Stimulated activated CD8-positive, alpha-beta memory T cell treated with anti-CD3 and anti-CD28 coated beads, Interleukin-7, amount 100 ng/mL, for 24 hours (primary cell): Measurements from ENCODE around the gene PRRG3.

Experiments
- DNase-seq: peaks from one replicate; pipeline ENCODE4 v3.0.0-alpha.2; 2020; ENCODE audit warnings: low read depth

PRRG3 gene

DNA sequence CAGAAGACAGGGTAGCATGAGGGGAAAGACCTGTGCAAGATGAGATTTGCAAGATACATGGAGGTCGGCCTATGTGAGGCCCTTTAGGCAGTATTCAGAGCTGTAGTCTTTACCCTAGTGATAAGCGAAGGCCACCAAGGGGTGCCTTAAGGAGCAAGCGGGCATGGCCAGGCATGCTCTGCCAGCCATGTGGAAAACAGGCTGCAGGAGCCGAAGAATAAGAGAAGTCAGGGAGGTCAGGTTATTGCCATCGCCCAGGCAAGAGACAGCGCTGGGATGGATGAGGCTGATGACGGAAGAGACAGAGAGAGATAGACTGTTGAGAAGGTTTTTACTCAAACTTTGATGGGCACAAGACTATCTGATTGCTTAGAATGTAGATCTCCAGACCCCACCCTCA is 13.6 kb downstream of the PRRG3 start:
- no peak for DNase-seq

DNA sequence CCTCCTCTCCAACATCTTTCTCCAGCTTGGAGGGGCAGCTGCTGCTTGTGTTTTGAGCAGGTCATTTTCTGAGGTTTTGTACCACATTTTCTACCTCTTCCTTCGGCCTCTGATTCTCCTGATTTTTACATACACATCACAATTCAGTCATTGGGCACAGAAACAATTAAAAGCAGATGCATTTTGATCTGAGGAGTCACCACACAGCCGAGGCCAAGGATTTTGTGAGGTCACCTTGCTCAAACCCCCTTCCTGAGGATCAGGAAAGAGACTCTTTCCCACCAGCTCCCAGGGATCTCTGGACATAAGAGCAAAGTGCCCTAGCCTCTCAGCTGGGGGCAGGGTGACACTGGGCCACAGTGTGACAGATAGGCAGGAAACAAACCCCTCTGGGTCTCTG is 15.2 kb downstream of the PRRG3 start:
- no peak for DNase-seq

DNA sequence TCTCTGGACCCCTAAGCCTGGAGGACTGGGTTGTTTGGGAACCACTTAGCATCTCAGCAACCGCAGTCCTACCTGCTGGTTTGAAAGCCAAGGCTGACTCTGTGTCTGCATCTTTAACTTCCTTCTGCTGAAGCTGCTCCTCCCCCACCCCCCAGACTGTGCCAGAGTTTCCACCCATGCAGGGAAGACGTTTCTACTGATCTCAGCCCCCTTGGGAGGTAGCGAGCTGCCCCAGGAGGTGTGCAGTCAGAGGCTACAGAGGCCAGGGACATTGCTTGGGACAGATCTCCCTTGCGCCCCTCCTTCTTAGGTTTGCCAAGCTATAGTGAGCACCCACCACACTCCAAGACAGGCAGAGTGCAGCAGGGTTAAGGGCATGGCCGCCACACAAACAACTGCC is 15.9 kb downstream of the PRRG3 start:
- DNase-seq = no peak

DNA sequence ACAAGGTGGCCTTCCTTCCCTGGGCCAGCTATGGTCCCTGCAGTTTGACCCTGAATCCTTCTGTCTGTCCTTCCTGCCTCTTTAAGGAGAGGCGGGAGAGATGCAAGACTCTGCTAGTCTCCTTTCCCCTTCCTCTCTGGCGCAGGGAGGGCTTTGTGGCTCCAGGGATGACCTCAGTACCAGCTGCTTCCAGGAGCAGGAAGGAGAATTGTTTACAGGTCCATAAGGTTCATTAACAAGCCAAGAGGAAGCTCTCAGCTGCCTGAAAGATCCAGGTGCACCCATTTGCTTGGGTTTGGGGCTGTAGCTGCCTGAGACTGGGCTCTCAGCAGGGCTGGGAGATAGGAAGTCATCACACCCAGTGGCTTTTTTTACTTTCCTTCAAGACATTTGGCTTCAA is 16.5 kb downstream of the PRRG3 start:
- no peak for DNase-seq

DNA sequence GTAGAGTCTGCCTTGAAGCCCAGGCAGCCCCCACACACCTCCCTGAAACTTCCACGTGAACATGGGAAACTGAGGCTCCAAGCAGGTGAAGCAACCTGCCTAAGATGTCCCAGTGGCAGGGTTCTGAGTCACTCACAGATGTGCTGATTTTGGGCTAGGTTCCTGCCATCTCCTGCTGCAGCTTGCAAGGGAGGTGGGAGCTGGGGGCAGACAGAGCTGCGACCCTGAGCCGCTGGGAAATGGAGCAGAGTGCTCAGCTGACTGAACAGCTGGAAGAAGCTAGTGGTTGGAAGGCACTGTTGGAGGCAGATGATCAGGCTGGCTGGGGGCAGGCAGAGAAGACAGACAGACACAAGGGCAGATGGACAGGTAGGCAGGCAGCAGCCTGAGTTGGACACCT is 17.0 kb downstream of the PRRG3 start:
- no peak for DNase-seq

DNA sequence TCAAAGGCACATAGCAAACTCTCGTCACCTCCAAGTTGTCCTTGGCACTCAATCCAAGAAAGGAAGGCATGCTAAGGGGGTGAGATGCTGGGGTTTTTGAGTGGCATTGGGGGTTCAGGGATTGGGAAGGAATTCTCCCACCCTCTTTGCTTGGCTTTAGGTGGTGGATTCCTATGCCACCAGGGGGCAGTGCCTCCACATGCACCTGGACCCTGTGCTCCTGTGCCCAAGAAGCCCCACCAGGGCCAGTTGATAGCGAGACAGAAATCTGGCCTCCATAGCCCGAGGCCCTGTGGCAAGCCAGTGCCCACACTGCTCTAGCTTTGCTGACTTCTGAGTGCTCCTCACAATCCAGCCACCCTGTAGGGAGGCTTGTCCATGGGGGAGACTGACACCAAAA is 18.6 kb downstream of the PRRG3 start:
- DNase-seq = no peak

DNA sequence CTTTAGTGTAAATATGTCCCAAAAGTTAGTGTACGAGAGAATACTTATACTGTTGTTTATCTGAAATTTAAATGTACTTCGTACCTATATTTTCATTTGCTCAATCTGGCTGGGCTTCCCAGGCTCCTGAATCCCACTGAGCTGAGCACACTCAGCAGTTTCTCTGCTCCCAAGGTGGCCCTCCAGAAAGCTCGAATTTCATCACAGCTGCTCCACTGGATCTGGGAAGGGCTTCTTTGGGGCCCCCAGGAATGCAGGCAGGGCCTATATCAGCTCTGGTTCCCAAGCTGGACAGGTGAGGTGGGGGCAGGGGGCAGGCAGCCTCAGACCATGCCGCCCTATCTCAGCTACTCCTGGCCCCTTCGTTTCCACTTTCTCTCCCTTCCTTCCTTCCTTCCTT is 19.1 kb downstream of the PRRG3 start:
- DNase-seq = no peak

DNA sequence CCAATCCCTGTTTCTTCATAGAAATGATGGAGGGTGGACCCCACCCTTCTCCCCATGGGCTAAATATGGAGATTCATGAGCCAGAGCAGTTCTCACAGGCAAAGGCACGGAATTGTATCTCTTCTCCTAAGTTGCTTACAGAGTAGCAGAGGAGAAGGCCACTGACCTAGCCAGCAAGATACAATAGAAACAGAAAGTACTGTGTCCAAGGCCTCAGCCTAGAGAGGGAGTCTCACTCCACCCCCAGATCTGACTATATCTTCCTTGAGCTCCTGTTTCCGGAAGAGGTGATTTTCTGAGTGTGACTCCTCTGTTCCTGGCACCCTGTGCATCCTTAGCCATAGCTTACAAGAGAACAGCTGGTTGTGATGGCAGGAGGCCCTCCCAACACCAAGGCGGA is 20.5 kb downstream of the PRRG3 start, which contains the start of gene FATE1:
FATE1 (plus strand) TSS at position 284 of the 400 bp plus-strand sequence; CDS start at position 369, 85 bp downstream.
- no peak for DNase-seq

DNA sequence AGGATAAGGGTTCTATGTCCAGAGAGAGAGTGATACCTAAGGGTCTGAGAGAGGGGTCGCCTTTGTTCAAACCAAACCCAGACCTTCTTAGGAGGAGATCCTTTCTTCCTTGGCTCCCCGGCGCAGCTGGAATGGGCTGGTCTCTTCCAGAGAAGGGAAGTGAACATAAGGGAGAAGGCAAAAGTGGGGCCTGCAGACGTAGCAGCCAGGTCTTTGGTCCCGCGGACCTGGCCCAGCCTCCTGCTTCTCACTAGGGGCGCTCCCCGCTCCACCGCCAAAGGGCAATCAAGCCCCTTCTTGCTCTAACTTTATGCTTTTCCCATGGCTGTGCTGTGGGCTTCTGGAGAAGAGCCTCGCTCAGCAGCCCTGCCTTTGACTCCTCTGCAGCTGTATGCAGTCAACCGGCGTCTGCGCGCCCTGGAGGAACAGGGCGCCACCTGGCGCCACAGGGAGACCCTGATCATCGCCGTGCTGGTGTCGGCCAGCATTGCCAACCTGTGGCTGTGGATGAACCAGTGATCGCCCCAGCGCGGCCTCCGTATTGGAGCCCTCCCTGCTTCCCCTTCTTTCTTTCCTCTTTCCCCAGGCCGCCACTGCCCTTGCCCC is 27.1 kb downstream of the PRRG3 start:
- no peak for DNase-seq

DNA sequence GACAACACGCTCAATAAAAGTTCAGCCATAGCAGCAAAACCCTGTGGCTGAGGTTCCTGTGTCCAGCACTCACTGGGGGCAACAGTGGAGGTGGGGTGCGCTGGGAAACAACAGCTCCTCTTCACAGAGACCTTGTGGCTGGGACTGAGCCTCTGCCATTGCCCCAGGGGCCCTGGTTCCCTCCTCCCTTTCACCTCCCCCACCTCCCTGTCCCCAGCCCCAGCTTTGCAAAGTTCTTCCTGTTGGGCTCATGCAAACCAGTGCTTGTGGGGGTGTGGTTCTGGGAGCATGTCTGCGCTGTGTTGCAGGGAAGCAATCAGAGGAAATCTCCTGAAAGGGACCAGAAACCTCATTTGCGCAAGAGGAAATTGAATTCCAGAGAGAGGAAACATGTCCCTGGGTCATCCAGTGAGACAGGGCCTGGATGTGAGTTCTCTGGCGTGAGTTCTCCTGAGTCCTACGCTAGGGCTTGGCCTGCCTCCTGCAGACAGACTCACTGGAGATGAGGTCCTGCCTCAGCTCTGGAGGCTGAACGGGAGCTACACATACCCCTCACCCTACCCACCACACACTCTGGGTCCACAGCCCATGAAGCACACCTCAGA is 28.0 kb downstream of the PRRG3 start:
- DNase-seq = no peak

DNA sequence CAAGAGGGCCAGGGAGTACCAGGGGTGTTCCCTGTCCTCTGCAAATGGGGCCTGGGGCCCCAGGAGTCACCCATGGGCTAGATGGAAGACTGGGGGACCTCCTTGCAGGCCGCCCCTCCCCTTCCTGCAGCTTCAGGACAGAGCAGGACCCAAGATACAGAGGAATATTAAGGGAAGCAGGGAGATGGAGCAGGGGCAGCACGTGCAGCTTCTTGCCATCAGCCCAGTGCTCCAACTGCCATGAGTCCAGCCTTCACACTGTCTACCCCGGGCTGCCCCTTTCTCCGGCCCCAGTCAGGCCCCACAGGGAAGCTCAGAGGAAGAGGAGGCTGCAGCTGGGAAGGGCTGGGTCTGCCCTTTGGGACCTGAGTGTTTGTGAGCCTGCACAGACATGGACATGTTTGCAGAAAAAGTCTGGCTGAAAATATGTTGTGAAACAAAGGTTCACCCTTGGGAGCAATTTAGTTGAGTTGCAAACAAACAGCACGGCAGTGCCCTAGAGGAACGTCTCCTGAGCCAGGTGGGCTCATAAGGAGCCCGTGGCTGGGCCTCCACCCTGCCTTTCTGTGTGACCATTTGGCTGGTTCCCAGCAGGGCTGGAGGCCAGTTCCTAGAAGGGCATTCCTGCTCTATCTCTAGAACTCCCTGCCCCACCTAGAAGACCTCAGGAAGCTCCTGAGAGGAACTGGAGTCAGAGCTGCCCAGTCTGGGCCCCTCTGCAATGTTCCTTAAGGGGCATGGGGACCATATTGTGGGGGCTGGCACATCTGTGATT is 29.5 kb downstream of the PRRG3 start:
- DNase-seq = no peak

DNA sequence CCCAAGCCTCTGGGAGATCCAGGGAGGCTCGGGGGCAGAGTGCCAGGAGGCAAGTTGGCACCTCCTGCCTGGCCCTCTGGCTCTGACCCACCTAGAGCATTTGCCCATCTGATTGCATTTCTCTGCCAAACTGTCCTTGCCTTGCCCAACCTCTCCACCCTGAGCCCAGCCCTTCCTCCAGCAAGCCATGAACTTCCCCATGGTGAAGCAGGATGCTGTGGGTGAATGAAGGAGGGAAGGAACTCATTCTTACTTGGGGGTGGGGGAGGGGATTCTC is 30.0 kb downstream of the PRRG3 start:
- DNase-seq = no peak

DNA sequence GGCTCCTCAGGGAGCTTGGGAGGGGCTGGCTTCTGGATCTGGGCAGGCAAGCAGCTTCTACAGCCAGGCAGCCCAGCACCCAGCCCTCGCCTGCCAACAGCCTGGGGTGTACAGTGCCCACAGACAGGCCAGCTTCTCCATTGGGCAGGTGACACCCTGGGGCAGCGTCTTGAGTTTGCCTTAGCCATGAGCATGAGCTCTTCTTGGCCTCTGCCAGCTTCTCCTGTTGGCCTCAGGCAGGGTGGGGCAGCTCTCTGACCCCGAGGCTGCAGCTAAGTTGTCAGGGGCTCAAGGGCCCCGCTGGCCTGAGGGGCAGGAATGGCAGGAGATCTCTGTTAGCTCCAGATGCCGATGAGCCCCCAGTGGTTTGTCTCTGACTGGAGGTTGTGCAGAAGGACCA is 31.5 kb downstream of the PRRG3 start:
- DNase-seq = no peak

DNA sequence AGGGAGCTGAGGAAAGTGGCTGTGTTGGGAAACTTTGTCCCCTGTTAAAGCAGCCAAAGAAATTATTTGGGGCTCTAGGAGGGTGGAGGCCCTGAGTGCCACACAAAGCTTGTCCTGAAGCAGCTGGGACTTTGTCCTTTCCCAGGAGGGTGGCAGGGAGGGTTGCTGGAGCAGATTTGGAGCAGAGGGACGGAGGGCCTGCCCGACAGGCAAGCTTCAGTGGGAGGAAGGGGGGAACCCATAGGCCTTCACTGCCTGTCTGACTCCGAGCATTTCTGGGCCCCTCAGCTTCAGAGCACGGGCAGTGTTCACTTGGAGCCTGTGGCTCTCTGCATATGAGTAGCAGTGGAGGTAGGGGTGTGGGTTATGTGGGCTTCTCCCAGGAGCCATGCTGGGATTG is 32.1 kb downstream of the PRRG3 start:
- DNase-seq = no peak

DNA sequence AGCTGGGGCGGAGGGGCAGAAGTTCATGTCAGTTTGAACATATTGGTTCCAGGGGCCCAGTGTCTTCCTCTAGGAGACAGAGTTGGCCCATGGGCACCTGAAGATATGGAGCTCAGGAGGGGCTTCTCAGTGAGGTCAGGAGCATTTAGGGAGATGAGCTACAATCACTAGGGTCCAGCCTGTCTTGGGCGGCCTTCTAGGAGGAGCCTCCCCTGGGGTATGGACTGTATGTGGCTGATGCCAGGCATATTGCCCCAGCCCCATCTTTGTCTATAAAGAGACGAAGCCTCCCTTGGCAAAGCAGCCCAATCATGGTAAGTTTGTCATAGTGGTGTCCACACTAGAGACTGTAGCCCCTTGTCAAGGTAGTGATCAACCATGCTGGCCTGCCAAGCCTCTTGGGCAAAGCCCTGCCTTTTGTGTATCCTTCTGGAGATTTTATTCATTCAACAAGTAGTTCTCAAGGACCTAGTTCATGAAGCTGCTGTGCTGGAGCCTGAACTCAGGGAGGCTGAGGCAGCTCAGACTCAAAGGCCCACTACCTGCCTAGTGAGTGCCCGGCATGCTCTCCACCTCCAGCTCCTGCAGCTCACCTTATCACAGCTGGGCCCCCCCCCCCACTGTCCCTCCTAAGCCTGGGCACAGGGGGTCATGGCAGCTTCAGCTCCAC is 33.9 kb downstream of the PRRG3 start:
- no peak for DNase-seq

DNA sequence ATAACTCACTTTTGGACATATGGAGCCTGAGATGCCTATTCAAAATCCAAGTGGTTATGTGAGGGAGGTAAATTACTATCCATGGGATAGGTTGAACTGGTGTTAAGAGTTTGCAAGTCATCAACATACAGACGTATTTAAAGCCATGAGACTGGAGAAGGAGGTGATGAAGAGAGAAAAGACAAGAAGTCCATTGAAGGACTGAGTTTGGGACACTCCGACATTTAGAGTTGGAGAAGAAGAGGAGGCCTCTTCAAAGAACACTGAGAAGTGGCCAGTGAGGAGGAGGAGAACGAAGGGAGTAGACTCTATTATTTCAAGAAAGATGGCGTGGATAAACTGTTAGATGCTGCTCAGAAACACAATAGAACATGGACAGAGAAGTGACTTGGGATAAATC is 39.2 kb downstream of the PRRG3 start, which contains the start of gene CNGA2:
CNGA2 (plus strand) TSS at position 301 of the 400 bp plus-strand sequence. CDS start 3,738 bp downstream, outside the sequence.
- no peak for DNase-seq

DNA sequence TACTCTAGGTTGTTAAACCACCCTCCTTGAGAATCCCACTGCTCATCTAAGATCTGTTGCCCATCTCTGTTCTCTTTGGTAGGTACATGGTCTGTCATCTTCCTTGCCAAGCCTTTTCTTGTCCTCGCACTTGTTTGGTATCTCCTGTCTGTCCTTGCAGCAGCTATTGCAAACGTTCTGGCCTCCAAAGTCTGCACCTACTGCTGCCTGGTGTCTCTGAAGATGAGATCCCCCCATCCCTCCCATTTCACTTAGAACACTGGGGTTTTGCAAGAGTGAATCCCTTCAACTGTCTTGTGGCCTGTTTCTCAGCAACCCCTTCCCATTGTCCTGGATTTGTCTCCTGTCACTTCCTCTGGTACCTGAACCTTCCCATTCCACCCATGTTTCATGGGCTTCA is 40.0 kb downstream of the PRRG3 start:
- DNase-seq = no peak

DNA sequence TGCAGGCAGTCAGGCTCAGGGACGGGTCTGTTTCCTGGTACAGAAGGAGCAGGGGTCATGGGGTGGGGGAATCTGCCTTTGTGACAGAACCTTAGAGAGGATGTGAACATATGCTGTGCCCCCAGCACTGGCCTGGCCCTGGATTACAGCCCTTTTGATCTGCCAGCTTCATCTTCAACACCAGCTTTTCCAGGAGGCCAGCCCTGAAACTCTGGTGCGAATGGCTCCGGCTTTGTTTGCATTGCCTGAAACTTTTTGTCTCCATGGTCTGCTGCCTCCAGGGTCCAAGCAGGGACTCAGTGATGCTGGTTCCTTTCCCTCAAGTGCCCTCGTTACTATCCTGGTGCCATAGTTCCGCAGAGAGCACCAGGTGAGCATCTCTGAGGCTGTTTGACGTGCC is 41.4 kb downstream of the PRRG3 start:
- DNase-seq = no peak

DNA sequence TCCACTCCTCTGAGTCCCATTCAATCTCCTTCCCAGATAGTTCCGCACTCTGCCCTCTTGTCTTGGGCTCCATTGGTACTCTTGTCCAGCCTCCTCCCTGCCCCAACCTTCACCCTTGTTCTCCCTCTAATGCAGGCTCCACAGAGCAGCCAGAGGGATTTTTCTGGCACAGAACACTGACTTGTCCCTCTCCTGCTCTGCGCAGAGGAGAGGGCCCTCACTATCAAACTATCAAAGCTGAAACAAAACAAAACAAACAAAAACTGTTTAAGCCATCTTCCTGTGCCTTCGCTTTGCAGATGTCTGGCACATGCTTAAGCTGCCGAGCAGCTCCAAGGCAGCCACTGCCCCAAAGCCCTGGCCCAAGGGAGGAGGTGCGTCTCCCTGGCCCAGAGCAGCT is 42.2 kb downstream of the PRRG3 start:
- DNase-seq = no peak

DNA sequence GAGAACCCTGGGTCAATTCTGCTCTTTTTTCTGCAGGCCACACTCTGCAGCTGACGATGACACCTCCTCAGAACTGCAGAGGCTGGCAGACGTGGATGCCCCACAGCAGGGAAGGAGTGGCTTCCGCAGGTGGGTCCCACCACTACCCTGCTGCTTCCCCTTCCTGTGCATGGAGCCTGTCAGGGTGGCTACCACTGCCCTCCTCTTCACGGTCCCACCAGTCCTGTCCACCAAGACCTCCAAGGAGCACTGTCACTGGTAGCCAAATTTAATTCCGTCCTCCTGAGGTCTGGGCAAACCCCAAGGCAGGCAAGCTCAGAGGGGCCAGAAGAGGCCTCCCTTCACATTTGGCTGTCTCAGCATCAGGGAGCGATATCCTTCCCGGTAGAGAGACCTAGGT is 43.5 kb downstream of the PRRG3 start:
- DNase-seq = no peak

DNA sequence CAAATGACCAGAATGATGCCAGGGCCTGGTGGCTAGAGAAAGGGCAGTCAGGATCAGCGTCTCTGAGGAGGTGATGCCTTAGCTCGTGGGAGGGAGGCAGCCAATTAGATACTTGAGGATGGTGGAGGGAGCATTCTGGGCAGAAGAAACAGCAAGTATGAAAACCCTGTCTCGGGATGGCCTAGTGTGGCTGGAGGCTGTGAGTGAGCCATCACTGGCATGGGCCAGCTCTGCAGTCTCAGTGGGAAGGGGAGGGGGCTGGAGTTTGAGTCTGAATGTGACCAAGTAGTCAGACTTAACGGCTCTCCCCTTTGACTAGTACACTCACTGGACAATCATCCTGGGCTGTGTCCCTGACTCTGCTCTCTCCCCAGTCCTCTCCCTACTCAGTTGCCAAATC is 46.3 kb downstream of the PRRG3 start:
- DNase-seq = no peak

DNA sequence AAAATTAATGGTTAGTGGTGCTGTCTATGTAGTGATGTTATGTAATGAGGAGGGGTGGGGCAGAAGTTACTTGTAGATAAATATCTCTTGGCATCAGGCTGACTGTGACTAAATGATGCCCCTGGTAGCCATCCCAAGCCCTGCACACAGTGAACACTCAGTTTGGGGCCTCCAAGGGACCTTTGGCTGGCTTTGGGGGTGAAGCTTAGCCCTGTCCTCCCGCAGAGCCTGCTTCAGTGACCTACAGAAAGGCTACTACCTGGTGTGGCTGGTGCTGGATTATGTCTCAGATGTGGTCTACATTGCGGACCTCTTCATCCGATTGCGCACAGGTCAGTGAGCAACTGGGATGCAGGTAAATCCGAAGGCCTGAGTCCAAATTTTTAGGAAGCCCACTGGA is 47.1 kb downstream of the PRRG3 start:
- DNase-seq = no peak
